B cell (primary cell): ENCODE data around the gene TBXT. TPM values are rescaled to one million over a fixed set of nuclear protein-coding genes. Genes with fewer than 3 reads are reported as not detected.

Experiments used
- ATAC-seq: fragments of 200-7000 bp; cut with Tn5 transposase; one replicate; pipeline ENCODE4 v1.10.0; 2021; ENCODE audit warnings: low read depth, mild to moderate bottlenecking, moderate number of reproducible peaks, moderate library complexity
- CTCF ChIA-PET: fragments of 350-600 bp; sonication (Branson Sonifier 250); formaldehyde crosslinking; loops from one replicate; lab custom pipeline; 2021; ENCODE audit warnings: antibody characterized with exemption, inconsistent platforms; lab: Charles Lee
- POLR2A ChIA-PET: fragments of 350-600 bp; sonication (Branson Sonifier 250); formaldehyde crosslinking; loops from one replicate; lab custom pipeline; 2021; ENCODE audit warnings: antibody characterized with exemption; lab: Charles Lee
- DNase-seq: peaks from one replicate; pipeline ENCODE4 v3.0.0; 2013
- H2AFZ ChIP-seq: 2 replicates; pipeline ENCODE4 v1.6.1; 2012; ENCODE audit warnings: mild to moderate bottlenecking, low read depth, low read length; ENCODE audit not compliant: insufficient read depth, poor library complexity, severe bottlenecking
- H3K27ac ChIP-seq, 2 donors: 1 replicate in 1 of 2; 2 replicates in 1 of 2; pipeline ENCODE4 v1.5.1; 2012 to 2013; ENCODE audit warnings: low read length in 2 of 2, mild to moderate bottlenecking in 2 of 2, moderate library complexity in 1 of 2
- H3K27me3 ChIP-seq, 4 experiments: fragments of 200-600 bp in 1 of 4; sonication (generic) in 1 of 4; replicated peaks in 1 of 4; 1 replicate in 2 of 4; 2 replicates in 2 of 4; pipeline versions ENCODE4 v1.6.1 to v1.7.0; 2013 to 2016; ENCODE audit warnings: low read length in 3 of 4, mild to moderate bottlenecking in 2 of 4, mixed read lengths in 1 of 4, moderate library complexity in 1 of 4; ENCODE audit not compliant: insufficient read depth in 4 of 4, control insufficient read depth in 3 of 4; ENCODE audit errors: control extremely low read depth in 1 of 4
- H3K36me3 ChIP-seq, 2 experiments: replicated peaks in 1 of 2; 1 replicate in 1 of 2; 2 replicates in 1 of 2; pipeline versions ENCODE4 v1.6.1 to v1.7.1; 2013; ENCODE audit warnings: low read length in 1 of 2; ENCODE audit not compliant: insufficient read depth in 2 of 2, control insufficient read depth in 1 of 2; ENCODE audit errors: control extremely low read depth in 1 of 2, extremely low read depth in 1 of 2
- H3K4me1 ChIP-seq, 2 donors: fragments of 200-600 bp in 1 of 2; sonication (generic) in 1 of 2; 1 replicate in 1 of 2; 2 replicates in 1 of 2; pipeline versions ENCODE4 v1.5.1 to v1.6.1; 2013 to 2017; ENCODE audit warnings: low read length in 2 of 2; ENCODE audit not compliant: control insufficient read depth in 2 of 2, insufficient read depth in 2 of 2
- H3K4me2 ChIP-seq: replicated peaks from 2 replicates; pipeline ENCODE3; 2012; ENCODE audit warnings: mild to moderate bottlenecking, low read depth, low read length; ENCODE audit not compliant: poor library complexity, severe bottlenecking
- H3K4me3 ChIP-seq, 5 experiments: fragments of 200-600 bp in 1 of 5; sonication (generic) in 1 of 5; 1 replicate in 3 of 5; 2 replicates in 2 of 5; pipeline versions ENCODE4 v1.5.1 to v1.7.0; 2011 to 2016; ENCODE audit warnings: low read length in 4 of 5, mild to moderate bottlenecking in 4 of 5, low read depth in 2 of 5, control low read depth in 1 of 5, moderate library complexity in 1 of 5; ENCODE audit not compliant: insufficient read depth in 1 of 5; ENCODE audit errors: control extremely low read depth in 1 of 5, extremely low read depth in 1 of 5
- H3K79me2 ChIP-seq: fragments of 200-600 bp; sonication (generic); one replicate; pipeline ENCODE4 v1.6.0; 2016; ENCODE audit warnings: low read length; ENCODE audit not compliant: control insufficient read depth, insufficient read depth
- H3K9ac ChIP-seq: fragments of 200-600 bp; sonication (generic); 2 replicates; pipeline ENCODE4 v1.6.1; 2017; ENCODE audit warnings: mild to moderate bottlenecking, low read length, moderate library complexity
- H3K9me3 ChIP-seq, 3 donors: one replicate each; pipeline versions ENCODE4 v1.6.1 to v1.7.1; 2013; ENCODE audit warnings: low read length in 2 of 3; ENCODE audit not compliant: control insufficient read depth in 2 of 3, insufficient read depth in 1 of 3; ENCODE audit errors: control extremely low read depth in 1 of 3
- H4K20me1 ChIP-seq: 2 replicates; pipeline ENCODE4 v1.6.0; 2012; ENCODE audit warnings: mild to moderate bottlenecking, low read length; ENCODE audit not compliant: insufficient read depth, control insufficient read depth, poor library complexity, severe bottlenecking
- H3K27ac Mint-ChIP-seq: one replicate; pipeline ENCODE4 v1.8.0; 2021; ENCODE audit warnings: mixed read lengths
- H3K27me3 Mint-ChIP-seq: one replicate; pipeline ENCODE4 v1.8.0; 2021; ENCODE audit warnings: mixed read lengths
- H3K4me1 Mint-ChIP-seq: one replicate; pipeline ENCODE4 v1.8.0; 2021; ENCODE audit warnings: mixed read lengths
- H3K4me3 Mint-ChIP-seq: one replicate; pipeline ENCODE4 v1.8.0; 2021; ENCODE audit warnings: mixed read lengths
- H3K9me3 Mint-ChIP-seq: one replicate; pipeline ENCODE4 v1.8.0; 2022; ENCODE audit warnings: mixed read lengths; ENCODE audit not compliant: insufficient read depth
- EZH2 ChIP-seq: IDR thresholded peaks from 2 replicates; pipeline ENCODE4 v1.6.1; 2012; ENCODE audit warnings: borderline replicate concordance, low read depth, mild to moderate bottlenecking, moderate library complexity, low read length; ENCODE audit not compliant: insufficient read depth, poor library complexity, severe bottlenecking
- WGBS: methylation state at CpG from one replicate; pipeline ENCODE4 v1.1.5; 2013; ENCODE audit warnings: missing lambda C conversion rate; ENCODE audit not compliant: insufficient coverage; 5-methylcytosine and 5-hydroxymethylcytosine counted together
- intact Hi-C: fragments of 100-400 bp; cut with micrococcal nuclease; formaldehyde crosslinking; loops from one replicate; pipeline ENCODE4 v1.10.0; 2022
- polyA plus RNA-seq: library from polyadenylated mRNA; depleted of rRNA; stranded (reverse); fragments of >200 nt; gene quantifications from 2 replicates; pipeline ENCODE4 v1.2.3, GENCODE V29; 2012
- total RNA-seq, 2 donors: library from RNA; stranded (reverse); fragments of 120-200 nt in 1 of 2; gene quantifications; 1 replicate in 1 of 2; 2 replicates in 1 of 2; pipeline versions ENCODE4 v1.2.3 to v1.2.4, GENCODE V29; 2013 to 2022
- TF ChIP-seq, protein P1 (sequence below): fragments of 200-600 bp; IDR thresholded peaks from one replicate; pipeline ENCODE4 v1.8.0; 2022; ENCODE audit warnings: antibody characterized with exemption, mild to moderate bottlenecking

Gene TBXT
- total and polyA plus RNA-seq, 2 donors (not counting 1 experiment from before 2014, with no cell fraction given) = 0.63 TPM; not detected in 1

- Mint-ChIP-seq H3K27ac (no peak overlapping the region), H3K4me3 (no peak overlapping the region), H3K27me3 (peaks cover 16% of the 10 kb centered on the region), H3K4me1 (peaks cover 9% of the 10 kb centered on the region), H3K9me3 (peaks cover 2% of the 10 kb centered on the region)
- Histone ChIP-seq H3K9ac (no peak overlapping the region), H2AFZ (no peak overlapping the region), H3K36me3 (no peaks in the 10 kb centered on the region), H3K4me3 (no peak overlapping the region), H3K27ac (no peak overlapping the region), H3K9me3 (peaks cover 1 to 30% (median 16%) of the 10 kb centered on the region in 3 donors), H3K27me3 (peaks cover 0 to 20% (median 3%) of the 10 kb centered on the region in 4 experiments), H3K4me2 (no peak overlapping the region), H3K79me2 (no peaks in the 10 kb centered on the region), H3K4me1 (no peaks in the 10 kb centered on the region), H4K20me1 (no peaks in the 10 kb centered on the region)
- TF ChIP-seq, protein P1, sequence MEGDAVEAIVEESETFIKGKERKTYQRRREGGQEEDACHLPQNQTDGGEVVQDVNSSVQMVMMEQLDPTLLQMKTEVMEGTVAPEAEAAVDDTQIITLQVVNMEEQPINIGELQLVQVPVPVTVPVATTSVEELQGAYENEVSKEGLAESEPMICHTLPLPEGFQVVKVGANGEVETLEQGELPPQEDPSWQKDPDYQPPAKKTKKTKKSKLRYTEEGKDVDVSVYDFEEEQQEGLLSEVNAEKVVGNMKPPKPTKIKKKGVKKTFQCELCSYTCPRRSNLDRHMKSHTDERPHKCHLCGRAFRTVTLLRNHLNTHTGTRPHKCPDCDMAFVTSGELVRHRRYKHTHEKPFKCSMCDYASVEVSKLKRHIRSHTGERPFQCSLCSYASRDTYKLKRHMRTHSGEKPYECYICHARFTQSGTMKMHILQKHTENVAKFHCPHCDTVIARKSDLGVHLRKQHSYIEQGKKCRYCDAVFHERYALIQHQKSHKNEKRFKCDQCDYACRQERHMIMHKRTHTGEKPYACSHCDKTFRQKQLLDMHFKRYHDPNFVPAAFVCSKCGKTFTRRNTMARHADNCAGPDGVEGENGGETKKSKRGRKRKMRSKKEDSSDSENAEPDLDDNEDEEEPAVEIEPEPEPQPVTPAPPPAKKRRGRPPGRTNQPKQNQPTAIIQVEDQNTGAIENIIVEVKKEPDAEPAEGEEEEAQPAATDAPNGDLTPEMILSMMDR = no peak
- no peak for TF ChIP-seq EZH2
- WGBS = 67% methylated on average over 3 of the region's 5 CpGs
- DNase-seq = no peak
- ChIA-PET POLR2A (no interaction called here), CTCF (no interaction called here)
- intact Hi-C loops = no loop called here
- no peak for ATAC-seq
These were observed 13.7 kb downstream of the TBXT start for GRCh38 chr6:166153966-166154365.

DNA sequence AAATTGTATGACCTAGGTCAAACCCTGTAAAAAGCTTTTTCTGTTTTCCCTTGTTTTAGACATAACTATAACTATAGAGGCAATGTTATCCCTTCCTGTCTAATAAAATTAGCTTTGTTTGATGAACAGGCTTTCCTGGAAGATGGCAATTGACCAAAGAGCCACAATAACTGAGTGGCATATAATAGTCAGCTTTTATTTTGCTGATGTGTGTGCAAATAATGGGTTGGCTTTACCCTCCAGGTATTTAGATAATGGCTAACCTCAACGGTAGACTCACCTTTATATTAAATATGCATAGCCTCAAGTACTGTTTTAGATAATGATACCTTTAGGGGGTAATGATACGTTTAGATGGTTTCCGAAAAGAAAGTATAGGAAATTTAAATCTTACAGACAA, 15.0 kb downstream of the TBXT start:
- Mint-ChIP-seq H3K4me1 (peaks cover 3% of the 10 kb centered on the region), H3K4me3 (no peak overlapping the region), H3K9me3 (peaks cover 2% of the 10 kb centered on the region), H3K27me3 (peaks cover 25% of the 10 kb centered on the region), H3K27ac (no peak overlapping the region)
- TF ChIP-seq, protein P1 = no peak
- Histone ChIP-seq H3K4me1 (no peaks in the 10 kb centered on the region), H3K79me2 (no peaks in the 10 kb centered on the region), H3K36me3 (no peaks in the 10 kb centered on the region), H3K27ac (no peak overlapping the region), H3K27me3 (peaks cover 0 to 24% (median 1%) of the 10 kb centered on the region in 4 experiments), H3K4me3 (no peak overlapping the region), H3K4me2 (no peak overlapping the region), H4K20me1 (no peaks in the 10 kb centered on the region), H2AFZ (no peak overlapping the region), H3K9me3 (peaks cover 1 to 27% (median 16%) of the 10 kb centered on the region in 3 donors), H3K9ac (no peak overlapping the region)
- WGBS = no CpG with 5 or more reads among the region's 3 CpGs
- intact Hi-C loops = no loop called here
- ATAC-seq = no peak
- CTCF ChIA-PET = no interaction called here
- POLR2A ChIA-PET = no interaction called here
- no peak for DNase-seq
